BJ (cell line): ENCODE measurements around the gene FAM24B. TPM values are rescaled to one million over a fixed set of nuclear protein-coding genes. Genes with fewer than 3 reads are reported as not detected.

Experiments used
- CTCF ChIA-PET: fragments of 350-600 bp; formaldehyde crosslinking; extraction: SDS; loops from one replicate; lab custom pipeline; 2021; ENCODE audit warnings: antibody characterized with exemption, inconsistent platforms; lab: Yijun Ruan, JAX
- POLR2A ChIA-PET: fragments of 300-600 bp; sonication (Branson Sonifier 250); formaldehyde crosslinking; extraction: SDS; loops from one replicate; lab custom pipeline; 2021; ENCODE audit warnings: antibody characterized with exemption; lab: Charles Lee
- DNase-seq: peaks from one replicate; pipeline ENCODE4 v3.0.0-alpha.2; 2011; ENCODE audit warnings: low read depth
- H3K27me3 ChIP-seq: 2 replicates; pipeline ENCODE4 v1.6.0; 2011; ENCODE audit warnings: low read length; ENCODE audit not compliant: control insufficient read depth, insufficient read depth
- H3K36me3 ChIP-seq: 2 replicates; pipeline ENCODE4 v1.5.1; 2011; ENCODE audit warnings: low read length; ENCODE audit not compliant: control insufficient read depth, insufficient read depth
- H3K4me3 ChIP-seq: 2 replicates; pipeline ENCODE4 v1.5.1; 2011; ENCODE audit warnings: low read depth, mild to moderate bottlenecking, control low read depth, low read length
- CTCF ChIP-seq: IDR thresholded peaks from 2 replicates; pipeline ENCODE4 v1.5.1; 2011; ENCODE audit warnings: low read depth, mild to moderate bottlenecking, control low read depth, inconsistent platforms, low read length, moderate library complexity; ENCODE audit not compliant: insufficient read depth
- polyA plus RNA-seq: library from polyadenylated mRNA; depleted of rRNA; stranded (reverse); fragments of >200 nt; gene quantifications from 2 replicates; pipeline ENCODE4 v1.2.3, GENCODE V29; 2011

The FAM24B gene
- polyA plus RNA-seq, 1 experiment = 2.8 TPM

GRCh38 chr10:122850705-122851640 lies 28.4 kb downstream of the FAM24B start:
- CTCF ChIA-PET = interaction anchor here (0.7 kb wide), 1 partner anchor 325 kb away, joined by 3 read pairs; no protein-coding TSS in a partner anchor
- TF ChIP-seq CTCF = no peak
- no peak for DNase-seq
- POLR2A ChIA-PET = no interaction called here
- Histone ChIP-seq H3K27me3 (no peaks in the 10 kb centered on the region), H3K36me3 (no peaks in the 10 kb centered on the region; the same call in 1 of the 2 replicates), H3K4me3 (no peak overlapping the region)

- no peak overlapping the region for H3K4me3 ChIP-seq
- H3K27me3 ChIP-seq = no peaks in the 10 kb centered on the region
- CTCF ChIA-PET = no interaction called here
- no peak for TF ChIP-seq CTCF
- DNase-seq = no peak
- POLR2A ChIA-PET = no interaction called here
- no peaks in the 10 kb centered on the region; the same call in 1 of the 2 replicates for H3K36me3 ChIP-seq
Measured at GRCh38 chr10:122849900-122850605, 29.3 kb downstream of the FAM24B start.

- TF ChIP-seq CTCF = no peak
- Histone ChIP-seq H3K4me3 (no peak overlapping the region), H3K27me3 (no peaks in the 10 kb centered on the region), H3K36me3 (no peaks in the 10 kb centered on the region; the same call in 1 of the 2 replicates)
- CTCF ChIA-PET = interaction anchor here (1.1 kb wide), 1 partner anchor 15 kb away, joined by 4 read pairs; no protein-coding TSS in a partner anchor
- POLR2A ChIA-PET = no interaction called here
- no peak for DNase-seq
Measured at GRCh38 chr10:122849090-122849489, 30.3 kb downstream of the FAM24B start.

- no peak overlapping the region for H3K4me3 ChIP-seq
- H3K36me3 ChIP-seq = no peaks in the 10 kb centered on the region; the same call in 1 of the 2 replicates
- no peak for TF ChIP-seq CTCF
- DNase-seq = no peak
- no peaks in the 10 kb centered on the region for H3K27me3 ChIP-seq
- POLR2A ChIA-PET = no interaction called here
- CTCF ChIA-PET = interaction anchor here (1.1 kb wide), 1 partner anchor 16 kb away, joined by 4 read pairs; no protein-coding TSS in a partner anchor
Measured at GRCh38 chr10:122847782-122848604, 31.4 kb downstream of the FAM24B start.
